ENCODE results near the gene SEC31A. TPM values are rescaled to one million over a fixed set of nuclear protein-coding genes. Genes with fewer than 3 reads are reported as not detected.

SEC31A gene
- total RNA-seq, 1 experiment from 2014 or later = 128 TPM

DNA sequence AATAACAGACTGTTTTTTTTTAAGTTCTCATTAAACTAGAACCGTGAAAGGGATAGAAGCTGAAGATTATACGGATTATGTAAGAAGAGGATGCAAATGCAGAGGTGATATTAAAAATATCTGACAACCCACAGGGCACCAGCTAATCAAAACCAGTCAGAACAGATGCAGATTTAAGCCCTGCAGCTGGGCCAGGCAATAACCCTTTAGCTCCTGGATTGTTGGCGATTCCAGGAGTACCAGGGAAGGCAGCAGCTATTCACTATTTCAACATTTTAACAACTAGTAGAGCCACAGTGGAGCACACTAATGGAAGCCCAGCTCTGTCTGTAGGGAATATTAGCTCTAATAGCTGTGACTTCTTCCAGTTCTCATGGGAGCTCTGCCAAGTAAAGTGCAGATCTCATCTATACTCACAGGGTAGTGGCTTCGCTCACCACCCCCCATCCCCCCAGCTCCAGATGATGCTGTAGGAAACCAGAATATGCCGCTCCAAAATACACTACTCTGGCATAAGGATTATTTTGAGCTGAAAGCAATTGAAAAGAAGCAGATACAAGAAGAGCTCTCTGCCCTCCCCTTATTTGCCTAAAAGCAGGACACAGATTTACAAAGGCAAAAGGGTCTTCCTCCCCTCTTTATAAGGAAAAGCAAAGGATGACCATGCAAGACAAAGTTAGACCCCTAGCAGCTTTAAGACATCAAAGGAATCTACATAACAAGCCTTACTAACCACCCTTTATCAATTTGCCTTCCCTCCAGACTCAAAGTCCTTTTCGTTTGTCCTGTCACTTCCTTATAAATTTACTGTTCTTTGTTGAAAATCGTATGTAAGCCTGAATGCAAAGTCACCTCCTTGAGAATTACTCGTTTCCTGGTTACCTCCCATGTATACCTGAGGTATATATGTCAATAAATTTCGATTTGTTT, 106.0 kb downstream of the SEC31A start:
- Histone ChIP-seq H4K5ac (ENCODE audit: insufficient read length, low read depth, low read length) (no peak overlapping the region), H2BK5ac (ENCODE audit: insufficient read length, low read length) (no peak overlapping the region), H2BK20ac (ENCODE audit: low read depth, low read length, poor library complexity, severe bottlenecking) (no peak overlapping the region), H3K9me3 (ENCODE audit: control insufficient read depth, low read depth, low read length) (no peaks in the 10 kb centered on the region), H3K23ac (ENCODE audit: insufficient read length, low read depth, low read length) (no peak overlapping the region), H3K18ac (ENCODE audit: insufficient read length, low read depth, low read length) (no peak overlapping the region), H3K9ac (ENCODE audit: extremely low read depth, insufficient read length, low read length) (no peak overlapping the region), H2AFZ (ENCODE audit: low read length) (no peak overlapping the region), H3T11ph (ENCODE audit: low read length) (no peak overlapping the region), H4K8ac (replicated peaks; ENCODE audit: insufficient read length, low read depth, low read length) (no peak overlapping the region), H3K4me2 (ENCODE audit: insufficient read depth, insufficient read length, low read length) (peak overlapping the region; percentile 19), H3K27ac (ENCODE audit: insufficient read length, low read depth, low read length) (no peak overlapping the region), H2AK5ac (ENCODE audit: insufficient read length, low read length) (no peak overlapping the region), H3K14ac (ENCODE audit: insufficient read depth, low read length) (no peak overlapping the region), H2BK15ac (ENCODE audit: low read depth, low read length) (no peak overlapping the region), H2BK12ac (ENCODE audit: insufficient read length, low read depth, low read length) (no peak overlapping the region), H3K27me3 (ENCODE audit: insufficient read depth, low read length) (peaks cover 68% of the 10 kb centered on the region), H3K4me1 (ENCODE audit: insufficient read depth, low read length) (no peaks in the 10 kb centered on the region), H3K23me2 (ENCODE audit: insufficient read length, low read depth, low read length, poor library complexity, severe bottlenecking) (no peaks in the 10 kb centered on the region), H3K79me2 (ENCODE audit: insufficient read depth, low read length) (no peaks in the 10 kb centered on the region), H3K56ac (ENCODE audit: insufficient read length, low read depth, low read length) (no peak overlapping the region), H3K4ac (ENCODE audit: low read depth, low read length) (no peak overlapping the region), H4K91ac (ENCODE audit: insufficient read length, low read depth, low read length) (no peak overlapping the region), H3K79me1 (ENCODE audit: insufficient read depth, low read depth, low read length, poor library complexity, severe bottlenecking) (no peaks in the 10 kb centered on the region), H4K20me1 (ENCODE audit: control insufficient read depth, insufficient read depth, insufficient read length) (no peaks in the 10 kb centered on the region), H2BK120ac (ENCODE audit: low read depth, low read length, poor library complexity, severe bottlenecking) (no peak overlapping the region)
- peak; percentile 28 for DNase-seq
- H3K27me3 Mint-ChIP-seq (ENCODE audit: low read depth) = peaks cover 92% of the 10 kb centered on the region
- H3K9me3 Mint-ChIP-seq = peaks cover 0 to 22% of the 10 kb centered on the region in 2 experiments; a peak in 2 of 5 replicates
- no CpG with 5 or more reads among the region's 9 CpGs for WGBS (ENCODE audit: extremely low coverage, insufficient read length, low lambda C conversion rate)
- H3K4me3 Mint-ChIP-seq = peak overlapping the region in 1 of 2 experiments; percentile 50; a peak in 2 of 5 replicates
- peaks cover 42 to 48% of the 10 kb centered on the region in 2 experiments for H3K4me1 Mint-ChIP-seq
- TF ChIP-seq, protein P1, sequence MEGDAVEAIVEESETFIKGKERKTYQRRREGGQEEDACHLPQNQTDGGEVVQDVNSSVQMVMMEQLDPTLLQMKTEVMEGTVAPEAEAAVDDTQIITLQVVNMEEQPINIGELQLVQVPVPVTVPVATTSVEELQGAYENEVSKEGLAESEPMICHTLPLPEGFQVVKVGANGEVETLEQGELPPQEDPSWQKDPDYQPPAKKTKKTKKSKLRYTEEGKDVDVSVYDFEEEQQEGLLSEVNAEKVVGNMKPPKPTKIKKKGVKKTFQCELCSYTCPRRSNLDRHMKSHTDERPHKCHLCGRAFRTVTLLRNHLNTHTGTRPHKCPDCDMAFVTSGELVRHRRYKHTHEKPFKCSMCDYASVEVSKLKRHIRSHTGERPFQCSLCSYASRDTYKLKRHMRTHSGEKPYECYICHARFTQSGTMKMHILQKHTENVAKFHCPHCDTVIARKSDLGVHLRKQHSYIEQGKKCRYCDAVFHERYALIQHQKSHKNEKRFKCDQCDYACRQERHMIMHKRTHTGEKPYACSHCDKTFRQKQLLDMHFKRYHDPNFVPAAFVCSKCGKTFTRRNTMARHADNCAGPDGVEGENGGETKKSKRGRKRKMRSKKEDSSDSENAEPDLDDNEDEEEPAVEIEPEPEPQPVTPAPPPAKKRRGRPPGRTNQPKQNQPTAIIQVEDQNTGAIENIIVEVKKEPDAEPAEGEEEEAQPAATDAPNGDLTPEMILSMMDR (conservative IDR thresholded peaks at IDR 0.05) = no peak
- H3K27ac Mint-ChIP-seq = no peak overlapping the region; a peak in 1 of 7 replicates
- no peaks in the 10 kb centered on the region for H3K36me3 Mint-ChIP-seq (ENCODE audit: insufficient read depth in 1 of 3, low read depth in 3 of 3)

Data from H9 (cell line).